SU-DHL-6 (cell line): Measurements from ENCODE around the gene YIPF2.
A peak's percentile ranks its signal among the peaks of the same experiment; 100 is the strongest.
"Not testable (repeated sequence)": the region's sequence is repeated elsewhere in the genome, so short reads cannot be mapped to it uniquely, and the experiment has no call there.

ENCODE experiments used
- H2AFZ ChIP-seq: fragments of 200-600 bp; sonication (generic); 2 replicates; pipeline ENCODE4 v1.6.1; 2014; ENCODE audit warnings: low read depth, mild to moderate bottlenecking, moderate library complexity, mixed read lengths, antibody characterized with exemption, low read length; ENCODE audit not compliant: severe bottlenecking
- H3F3A ChIP-seq: fragments of 200-600 bp; shearing (Covaris generic); 2 replicates; pipeline ENCODE4 v1.6.0; 2016; ENCODE audit warnings: antibody characterized with exemption, mild to moderate bottlenecking; ENCODE audit not compliant: insufficient read depth
- H3K27ac ChIP-seq: fragments of 200-600 bp; sonication (generic); 2 replicates; pipeline ENCODE4 v1.5.1; 2016; ENCODE audit warnings: low read depth, mild to moderate bottlenecking, low read length, moderate library complexity, mixed read lengths
- H3K27me3 ChIP-seq: fragments of 200-600 bp; sonication (generic), shearing (Covaris generic); 2 replicates; pipeline ENCODE4 v1.6.0; 2014; ENCODE audit warnings: mild to moderate bottlenecking, low read length
- H3K36me3 ChIP-seq: fragments of 200-600 bp; sonication (generic); 2 replicates; pipeline ENCODE4 v1.6.1; 2014; ENCODE audit warnings: mild to moderate bottlenecking, low read length, mixed read lengths
- H3K4me2 ChIP-seq: fragments of 300-600, 200-600 bp; shearing (Covaris generic), sonication (generic); 2 replicates; pipeline ENCODE4 v1.6.0; 2014; ENCODE audit warnings: low read length, low read depth, mild to moderate bottlenecking; ENCODE audit not compliant: poor library complexity, severe bottlenecking
- H3K4me3 ChIP-seq: fragments of 200-600 bp; sonication (generic); 2 replicates; pipeline ENCODE4 v1.5.1; 2014; ENCODE audit warnings: antibody characterized with exemption, low read length, mild to moderate bottlenecking, mixed read lengths; ENCODE audit not compliant: insufficient read depth, poor library complexity, severe bottlenecking
- H3K79me2 ChIP-seq: fragments of 200-600 bp; sonication (generic); 2 replicates; pipeline ENCODE4 v1.6.1; 2014; ENCODE audit warnings: mild to moderate bottlenecking, low read length, moderate library complexity; ENCODE audit not compliant: insufficient read depth
- H3K9ac ChIP-seq: fragments of 200-600 bp; sonication (generic); 2 replicates; pipeline ENCODE4 v1.7.0; 2014; ENCODE audit warnings: mild to moderate bottlenecking, low read length
- H3K9me2 ChIP-seq: fragments of 200-600 bp; sonication (generic); replicated peaks from 2 replicates; pipeline ENCODE4 v1.6.1; 2014; ENCODE audit warnings: low read length; ENCODE audit not compliant: insufficient read depth
- H3K9me3 ChIP-seq: fragments of 200-600 bp; sonication (generic); 2 replicates; pipeline ENCODE4 v1.6.1; 2014; ENCODE audit warnings: low read length, mixed read lengths; ENCODE audit not compliant: insufficient read depth
- H4K20me1 ChIP-seq: fragments of 200-600 bp; sonication (generic); 2 replicates; pipeline ENCODE4 v1.6.1; 2014; ENCODE audit warnings: low read depth, mild to moderate bottlenecking, antibody characterized with exemption, low read length, moderate library complexity, mixed read lengths
- EZH2phosphoT487 ChIP-seq: fragments of 200-600 bp; sonication (generic), shearing (Covaris generic); conservative IDR thresholded peaks from 2 replicates; pipeline ENCODE4 v1.6.1; 2018; ENCODE audit warnings: mild to moderate bottlenecking, antibody characterized with exemption, low read length, moderate library complexity, mixed read lengths
- TF ChIP-seq, protein P1 (sequence below): fragments of 200-600 bp; sonication (generic); IDR thresholded peaks from one replicate; pipeline ENCODE4 v1.5.1; 2017; ENCODE audit warnings: antibody characterized with exemption, mild to moderate bottlenecking, low read length, moderate library complexity; ENCODE audit not compliant: insufficient read depth, poor library complexity, severe bottlenecking

Gene YIPF2

DNA sequence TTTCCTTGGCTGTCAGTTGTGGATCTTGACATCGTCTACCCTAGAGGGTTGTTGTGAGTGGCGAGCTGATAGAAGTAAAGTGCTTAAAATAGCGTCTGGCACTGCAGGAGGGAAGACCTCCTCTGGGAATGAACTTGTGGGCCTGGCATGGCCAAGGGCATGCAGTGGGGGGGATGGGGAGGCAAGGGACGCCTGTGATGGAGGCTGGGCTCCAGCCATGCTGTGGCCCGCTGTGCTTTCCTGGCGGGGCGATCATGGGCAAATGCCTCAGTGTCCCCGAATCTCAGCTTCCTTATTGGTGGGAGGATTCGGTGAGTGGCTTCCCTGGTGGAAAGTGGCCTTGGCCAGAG is 46.4 kb downstream of the YIPF2 start:
- H3K27ac ChIP-seq: no peak overlapping the region
- no peaks in the 10 kb centered on the region for H3K27me3 ChIP-seq
- H3K9me2 ChIP-seq: no peaks in the 10 kb centered on the region
- H3K4me2 ChIP-seq: no peak overlapping the region
- TF ChIP-seq EZH2phosphoT487: no peak
- TF ChIP-seq, protein P1, sequence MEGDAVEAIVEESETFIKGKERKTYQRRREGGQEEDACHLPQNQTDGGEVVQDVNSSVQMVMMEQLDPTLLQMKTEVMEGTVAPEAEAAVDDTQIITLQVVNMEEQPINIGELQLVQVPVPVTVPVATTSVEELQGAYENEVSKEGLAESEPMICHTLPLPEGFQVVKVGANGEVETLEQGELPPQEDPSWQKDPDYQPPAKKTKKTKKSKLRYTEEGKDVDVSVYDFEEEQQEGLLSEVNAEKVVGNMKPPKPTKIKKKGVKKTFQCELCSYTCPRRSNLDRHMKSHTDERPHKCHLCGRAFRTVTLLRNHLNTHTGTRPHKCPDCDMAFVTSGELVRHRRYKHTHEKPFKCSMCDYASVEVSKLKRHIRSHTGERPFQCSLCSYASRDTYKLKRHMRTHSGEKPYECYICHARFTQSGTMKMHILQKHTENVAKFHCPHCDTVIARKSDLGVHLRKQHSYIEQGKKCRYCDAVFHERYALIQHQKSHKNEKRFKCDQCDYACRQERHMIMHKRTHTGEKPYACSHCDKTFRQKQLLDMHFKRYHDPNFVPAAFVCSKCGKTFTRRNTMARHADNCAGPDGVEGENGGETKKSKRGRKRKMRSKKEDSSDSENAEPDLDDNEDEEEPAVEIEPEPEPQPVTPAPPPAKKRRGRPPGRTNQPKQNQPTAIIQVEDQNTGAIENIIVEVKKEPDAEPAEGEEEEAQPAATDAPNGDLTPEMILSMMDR: no peak
- no peak overlapping the region for H3K9ac ChIP-seq
- H3K4me3 ChIP-seq: no peak overlapping the region
- H3K79me2 ChIP-seq: peaks cover 90% of the 10 kb centered on the region
- no peaks in the 10 kb centered on the region for H3K9me3 ChIP-seq
- H3K36me3 ChIP-seq: no peaks in the 10 kb centered on the region
- H3F3A ChIP-seq: peaks cover 9% of the 10 kb centered on the region
- H2AFZ ChIP-seq: no peak overlapping the region
- H4K20me1 ChIP-seq: no peaks in the 10 kb centered on the region

DNA sequence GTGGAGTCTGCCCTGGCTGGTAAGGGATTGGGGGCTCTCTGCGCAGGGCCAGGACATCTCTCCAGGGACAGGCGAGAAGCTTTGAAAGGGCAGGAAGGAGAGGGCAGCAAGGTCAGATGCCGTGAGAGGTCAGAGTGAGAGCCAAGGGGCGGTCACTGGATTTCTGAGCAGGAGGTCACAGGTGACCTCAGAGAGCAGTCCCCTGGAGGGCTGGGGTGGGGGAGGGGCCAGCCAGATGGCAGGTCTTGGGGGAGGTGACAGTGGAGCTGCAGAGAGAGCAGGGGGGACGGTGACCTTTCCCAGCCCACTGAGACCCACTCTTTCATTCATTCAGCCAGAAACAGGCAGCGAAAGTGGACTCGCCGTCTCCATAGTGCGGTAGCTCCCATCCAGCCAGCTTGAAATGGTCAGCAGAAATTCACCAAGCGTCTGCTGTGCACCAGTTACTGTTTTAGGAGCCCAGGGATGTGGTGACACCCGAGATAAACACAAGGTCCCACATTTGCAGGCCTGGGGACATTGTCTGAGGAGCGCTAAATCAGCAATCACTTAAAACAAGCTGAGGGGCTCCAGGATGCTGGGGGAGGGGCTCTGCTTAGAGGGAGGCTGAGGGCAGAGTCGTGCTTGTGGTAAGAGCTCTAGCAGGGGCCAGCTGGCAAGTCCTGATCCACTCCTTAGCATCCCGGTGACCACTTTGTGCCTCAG is 46.9 kb downstream of the YIPF2 start:
- peaks cover 90% of the 10 kb centered on the region for H3K79me2 ChIP-seq
- TF ChIP-seq EZH2phosphoT487: no peak
- TF ChIP-seq, protein P1: no peak
- H3K9me2 ChIP-seq: no peaks in the 10 kb centered on the region
- no peak overlapping the region for H3K4me3 ChIP-seq
- H3K9me3 ChIP-seq: no peaks in the 10 kb centered on the region
- H3K27ac ChIP-seq: no peak overlapping the region
- H3K27me3 ChIP-seq: no peaks in the 10 kb centered on the region
- no peaks in the 10 kb centered on the region for H4K20me1 ChIP-seq
- no peak overlapping the region for H3K4me2 ChIP-seq
- no peaks in the 10 kb centered on the region for H3K36me3 ChIP-seq
- no peak overlapping the region for H2AFZ ChIP-seq
- H3F3A ChIP-seq: peaks cover 9% of the 10 kb centered on the region
- H3K9ac ChIP-seq: no peak overlapping the region

DNA sequence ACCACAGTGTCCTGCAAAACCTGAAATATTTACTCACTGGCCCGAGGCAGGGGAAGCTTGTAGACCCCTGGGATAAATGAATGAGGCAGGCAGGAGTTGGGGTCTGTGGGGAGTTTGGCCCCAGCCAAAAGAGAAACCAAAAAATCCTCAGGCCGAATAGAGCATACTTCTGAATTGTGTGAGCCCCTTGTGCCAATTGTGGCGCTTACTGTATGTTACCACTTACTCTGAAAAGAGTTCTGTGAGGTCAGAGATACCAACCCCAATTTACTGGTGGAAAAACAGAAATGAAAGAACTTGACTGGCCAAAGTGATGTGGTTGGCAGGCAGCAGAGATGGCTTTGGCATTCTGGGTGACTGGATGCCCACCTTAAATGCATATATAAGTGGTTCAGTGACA is 50.2 kb downstream of the YIPF2 start:
- H3K9me2 ChIP-seq: no peaks in the 10 kb centered on the region
- H3K4me3 ChIP-seq: peak overlapping the region; percentile 9
- H3K9me3 ChIP-seq: no peaks in the 10 kb centered on the region
- no peak overlapping the region for H2AFZ ChIP-seq
- no peaks in the 10 kb centered on the region for H3K27me3 ChIP-seq
- no peaks in the 10 kb centered on the region for H4K20me1 ChIP-seq
- no peak for TF ChIP-seq EZH2phosphoT487
- TF ChIP-seq, protein P1: no peak
- peak overlapping the region; percentile 58 for H3K4me2 ChIP-seq
- peak overlapping the region; percentile 72 for H3K27ac ChIP-seq
- H3K79me2 ChIP-seq: peaks cover 86% of the 10 kb centered on the region
- H3F3A ChIP-seq: peaks cover 9% of the 10 kb centered on the region
- H3K9ac ChIP-seq: peak overlapping the region; percentile 52
- no peaks in the 10 kb centered on the region for H3K36me3 ChIP-seq

- H3K9me2 ChIP-seq, H2AFZ ChIP-seq, H4K20me1 ChIP-seq, H3K9me3 ChIP-seq, H3K36me3 ChIP-seq, H3K4me3 ChIP-seq, H3K27me3 ChIP-seq: not testable (repeated sequence)
- Histone ChIP-seq H3K27ac (peak overlapping the region; percentile 72), H3K9ac (peak overlapping the region; percentile 52), H3K79me2 (peaks cover 86% of the 10 kb centered on the region), H3F3A (peaks cover 14% of the 10 kb centered on the region), H3K4me2 (peak overlapping the region; percentile 58)
These were observed 50.8 kb downstream of the YIPF2 start for GRCh38 chr19:10877608-10878007.
